ENCODE measurements around the gene DNAJC5G.

DNA sequence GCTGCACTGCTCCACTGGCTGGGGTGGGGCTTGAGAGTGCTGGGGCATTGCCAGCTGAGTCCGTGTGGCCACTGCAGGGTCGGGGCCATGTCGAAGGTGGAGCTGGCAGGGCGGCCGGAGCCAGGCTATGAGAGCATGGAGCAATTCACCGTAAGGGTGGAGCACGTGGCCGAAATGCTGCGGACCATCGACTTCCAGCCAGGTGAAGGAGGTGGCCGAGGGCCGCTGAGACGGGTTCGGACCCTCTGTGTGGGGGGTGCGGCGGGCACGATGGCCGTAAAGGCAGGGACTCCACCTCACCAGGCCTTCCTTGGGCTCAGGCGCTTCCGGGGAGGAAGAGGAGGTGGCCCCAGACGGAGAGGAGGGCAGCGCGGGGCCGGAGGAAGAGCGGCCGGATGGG is 30.9 kb downstream of the DNAJC5G start:
- TF ChIP-seq, protein P1, sequence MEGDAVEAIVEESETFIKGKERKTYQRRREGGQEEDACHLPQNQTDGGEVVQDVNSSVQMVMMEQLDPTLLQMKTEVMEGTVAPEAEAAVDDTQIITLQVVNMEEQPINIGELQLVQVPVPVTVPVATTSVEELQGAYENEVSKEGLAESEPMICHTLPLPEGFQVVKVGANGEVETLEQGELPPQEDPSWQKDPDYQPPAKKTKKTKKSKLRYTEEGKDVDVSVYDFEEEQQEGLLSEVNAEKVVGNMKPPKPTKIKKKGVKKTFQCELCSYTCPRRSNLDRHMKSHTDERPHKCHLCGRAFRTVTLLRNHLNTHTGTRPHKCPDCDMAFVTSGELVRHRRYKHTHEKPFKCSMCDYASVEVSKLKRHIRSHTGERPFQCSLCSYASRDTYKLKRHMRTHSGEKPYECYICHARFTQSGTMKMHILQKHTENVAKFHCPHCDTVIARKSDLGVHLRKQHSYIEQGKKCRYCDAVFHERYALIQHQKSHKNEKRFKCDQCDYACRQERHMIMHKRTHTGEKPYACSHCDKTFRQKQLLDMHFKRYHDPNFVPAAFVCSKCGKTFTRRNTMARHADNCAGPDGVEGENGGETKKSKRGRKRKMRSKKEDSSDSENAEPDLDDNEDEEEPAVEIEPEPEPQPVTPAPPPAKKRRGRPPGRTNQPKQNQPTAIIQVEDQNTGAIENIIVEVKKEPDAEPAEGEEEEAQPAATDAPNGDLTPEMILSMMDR (IDR thresholded peaks at IDR 0.05; ENCODE audit: insufficient read depth, low read depth, low read length), result no peak
- TF ChIP-seq EZH2 (IDR thresholded peaks at IDR 0.05; ENCODE audit: insufficient read depth, low read length), result no peak

Data from astrocyte (in vitro differentiated cells and primary cell).